Ovary (tissue), 9 donors: ENCODE measurements around the gene LMOD2. TPM values are rescaled to one million over a fixed set of nuclear protein-coding genes. Genes with fewer than 3 reads are reported as not detected.

Experiments used
- DNase-seq, 5 donors: peaks; one replicate each; pipeline ENCODE4 v3.0.0-alpha.2; 2019 to 2020
- H3K27ac ChIP-seq, 2 donors: fragments of 200-600 bp; one replicate each; pipeline versions ENCODE4 v1.5.1 to v1.8.0; 2019 to 2022
- H3K27me3 ChIP-seq: fragments of 200-600 bp; one replicate; pipeline ENCODE4 v1.8.0; 2022
- H3K36me3 ChIP-seq: fragments of 200-600 bp; sonication (generic); one replicate; pipeline ENCODE4 v1.5.1; 2019
- H3K4me1 ChIP-seq: one replicate; pipeline ENCODE4 v1.8.1; 2013; ENCODE audit warnings: mild to moderate bottlenecking, moderate library complexity; ENCODE audit not compliant: insufficient read depth
- H3K4me3 ChIP-seq: fragments of 200-600 bp; sonication (generic); one replicate; pipeline ENCODE4 v1.5.1; 2017
- H3K9me3 ChIP-seq, 2 donors: fragments of 200-600 bp in 1 of 2; sonication (generic) in 1 of 2; one replicate each; pipeline versions ENCODE4 v1.5.1 to v1.8.1; 2013 to 2019; ENCODE audit warnings: mild to moderate bottlenecking in 1 of 2, moderate library complexity in 1 of 2
- CTCF ChIP-seq, 3 donors: fragments of 450-650 bp in 2 of 3; fragments of 200-600 bp in 1 of 3; IDR thresholded peaks; one replicate each; pipeline versions ENCODE4 v1.5.1 to v1.8.0; 2016 to 2022; ENCODE audit warnings: antibody characterized with exemption in 3 of 3, mild to moderate bottlenecking in 1 of 3
- EP300 ChIP-seq: sonication (generic); formaldehyde crosslinking; IDR thresholded peaks from one replicate; pipeline ENCODE4 v1.6.1; 2017; ENCODE audit warnings: antibody characterized with exemption
- POLR2A ChIP-seq: fragments of 450-650 bp; IDR thresholded peaks from one replicate; pipeline ENCODE4 v1.6.1; 2017; ENCODE audit warnings: antibody characterized with exemption, mild to moderate bottlenecking, moderate library complexity
- WGBS, 3 donors: extraction: QIAGEN DNeasy Blood & Tissue Kit in 1 of 3; methylation state at CpG; one replicate each; pipeline versions ENCODE4 v1.1.5 to v1.1.7; 2013 to 2017; 5-methylcytosine and 5-hydroxymethylcytosine counted together
- intact Hi-C, 4 donors: fragments of 100-400 bp; cut with DNase I; formaldehyde crosslinking; loops; one replicate each; pipeline versions ENCODE4 v1.11.0 to v1.15.1; 2022 to 2023
- polyA plus RNA-seq, 2 donors: library from polyadenylated mRNA; stranded (reverse); fragments of 200-250 nt in 1 of 2; fragments of 350-450 nt in 1 of 2; fragmentation: Illumina TruSeq in 1 of 2; extraction: RNeasy Lipid Tissue Mini Kit (QIAGEN cat#74804) in 1 of 2; gene quantifications; one replicate each; pipeline ENCODE4 v1.2.3, GENCODE V29; 2013 to 2014
- total RNA-seq, 7 donors: library from RNA; depleted of rRNA in 2 of 7; stranded (reverse); fragments of >200 nt in 2 of 7; fragmentation: NEBNext Ultra II Directional in 3 of 7; extraction: Animal tissue kit (Norgen Biotek cat#: 25700) in 3 of 7; gene quantifications; one replicate each; pipeline versions ENCODE4 v1.1.0 to v1.2.4, GENCODE V29; 2016 to 2023
- donor health status: DM: no; HTN: no; CAD: no; lungs with moderate emphysema.
- donor health status: DM: no; HTN: no; CAD: no.
- donor health status: Bipolar disorder and iron deficiency.
- donor health status: DM: yes; HTN: yes; CAD: no.
- donor health status: DM: no; HTN: no; CAD: no.
- donor health status: DM: yes; HTN: yes; CAD: no.

The LMOD2 gene
- total and polyA plus RNA-seq, 9 donors = 0.07 to 0.15 TPM; not detected in 7

DNA sequence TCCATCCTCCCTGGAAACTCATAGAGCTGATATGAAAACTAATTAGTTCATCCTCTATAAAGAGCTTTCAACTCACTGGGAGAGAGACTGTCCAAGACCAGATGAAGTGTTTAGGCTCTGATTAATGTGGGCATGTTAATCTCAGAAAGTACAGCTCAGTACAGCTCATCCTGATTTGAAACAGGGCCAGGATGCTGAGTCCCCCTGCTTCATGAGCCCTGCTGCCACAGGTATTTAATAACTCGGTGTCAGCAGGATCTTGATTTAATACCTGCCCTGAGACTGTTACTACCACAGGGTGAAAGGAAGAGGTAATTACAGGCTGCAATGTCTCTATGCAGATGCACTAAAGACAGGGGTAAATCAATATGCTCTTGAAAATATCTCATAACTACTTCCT, 10.8 kb downstream of the LMOD2 start:
- no peak overlapping the region for H3K4me3 ChIP-seq
- no peak for TF ChIP-seq CTCF (IDR thresholded peaks at IDR 0.05)
- no peak for TF ChIP-seq EP300
- TF ChIP-seq POLR2A = no peak
- no peaks in the 10 kb centered on the region for H3K4me1 ChIP-seq
- no peak overlapping the region for H3K27ac ChIP-seq
- WGBS, 3 donors = 11 to 25% (median 19%) methylated on average over 1 of the region's 1 CpG
- intact Hi-C loops = no loop called here
- no peaks in the 10 kb centered on the region for H3K9me3 ChIP-seq
- DNase-seq = no peak
- no peaks in the 10 kb centered on the region for H3K36me3 ChIP-seq
- H3K27me3 ChIP-seq = no peaks in the 10 kb centered on the region

DNA sequence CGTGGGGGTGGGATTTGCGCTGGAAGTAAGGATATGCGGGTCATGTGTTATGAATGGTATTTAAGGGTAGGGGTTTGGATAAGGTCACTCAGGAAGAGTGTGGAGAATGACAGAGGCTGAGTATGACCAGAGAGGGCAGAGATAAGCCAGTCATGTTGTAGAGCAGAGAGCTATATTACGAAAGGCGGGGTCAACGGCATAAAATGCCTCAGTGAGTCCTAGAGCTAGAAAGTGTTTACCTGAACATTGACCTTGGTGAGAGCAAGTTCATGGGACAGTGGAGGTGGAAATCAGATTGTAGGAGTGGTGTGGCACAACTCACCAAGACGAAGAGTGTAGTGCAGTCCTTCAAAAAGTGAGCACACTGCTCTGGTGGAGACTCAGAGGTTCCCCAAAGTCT, 13.8 kb downstream of the LMOD2 start:
- H3K4me3 ChIP-seq = no peak overlapping the region
- intact Hi-C loops = no loop called here
- DNase-seq = no peak
- peaks cover 5% of the 10 kb centered on the region for H3K4me1 ChIP-seq
- H3K27ac ChIP-seq = no peak overlapping the region
- no peaks in the 10 kb centered on the region for H3K36me3 ChIP-seq
- H3K9me3 ChIP-seq = no peaks in the 10 kb centered on the region
- WGBS, 3 donors = 89 to 97% (median 92%) methylated on average over 7 of the region's 7 CpGs
- TF ChIP-seq POLR2A (no peak), EP300 (no peak)
- H3K27me3 ChIP-seq = no peaks in the 10 kb centered on the region

- H3K27ac ChIP-seq = no peak overlapping the region
- no peaks in the 10 kb centered on the region for H3K27me3 ChIP-seq
- no peaks in the 10 kb centered on the region for H3K9me3 ChIP-seq
- peaks cover 5% of the 10 kb centered on the region for H3K4me1 ChIP-seq
- DNase-seq = no peak
- intact Hi-C loops = no loop called here
- TF ChIP-seq EP300 = no peak
- no peak for TF ChIP-seq POLR2A
- TF ChIP-seq CTCF (IDR thresholded peaks at IDR 0.05) = no peak
- 87 to 94% (median 93%) methylated on average over 5 of the region's 5 CpGs for WGBS, 3 donors
- H3K4me3 ChIP-seq = no peak overlapping the region
- H3K36me3 ChIP-seq = no peaks in the 10 kb centered on the region
Observed at GRCh38 chr7:123673137-123673732, 17.6 kb downstream of the LMOD2 start.

DNA sequence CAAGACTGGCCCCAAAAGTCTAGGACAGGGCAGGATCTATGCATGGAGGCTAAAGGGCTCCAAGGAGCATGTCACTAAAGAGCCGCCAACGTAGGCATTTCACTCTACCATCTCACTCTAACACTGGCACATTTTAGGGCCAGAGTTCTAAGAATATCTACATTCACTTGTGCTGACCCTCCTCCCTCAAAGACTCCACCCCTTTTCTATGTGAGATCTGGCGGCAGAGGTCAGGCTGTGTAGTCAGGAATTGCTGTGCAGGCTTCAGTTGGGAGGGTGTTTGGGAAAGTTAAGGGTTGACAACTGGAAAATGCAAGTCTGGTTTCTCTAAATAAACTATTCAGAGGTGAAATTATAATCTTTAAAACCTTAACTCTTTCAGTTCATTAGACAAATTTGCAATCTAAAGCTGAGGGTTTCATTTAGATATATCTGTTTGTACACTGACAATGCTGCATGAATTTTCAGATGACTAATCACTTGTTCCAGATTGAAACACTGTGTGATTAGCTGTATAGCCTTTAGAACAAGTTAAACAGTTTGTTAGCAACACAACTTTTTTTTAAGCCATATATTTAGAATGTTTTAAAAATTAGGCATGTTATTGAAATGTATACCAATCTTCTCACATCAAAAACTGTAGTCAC, 18.2 kb downstream of the LMOD2 start:
- Histone ChIP-seq H3K27ac (no peak overlapping the region), H3K4me1 (peaks cover 5% of the 10 kb centered on the region), H3K9me3 (no peaks in the 10 kb centered on the region), H3K4me3 (no peak overlapping the region), H3K36me3 (no peaks in the 10 kb centered on the region), H3K27me3 (no peaks in the 10 kb centered on the region)
- no peak for DNase-seq
- no peak for TF ChIP-seq EP300
- no peak for TF ChIP-seq POLR2A
- TF ChIP-seq CTCF (IDR thresholded peaks at IDR 0.05) = no peak
- intact Hi-C loops = no loop called here
- WGBS, 3 donors = 75 to 85% (median 80%) methylated on average over 3 of the region's 3 CpGs
